NCI-H510A treated with DMSO at 0.1 percent for 48 hours (cell line): ENCODE data around the gene THUMPD3.
A peak's percentile ranks its signal among the peaks of the same experiment; 100 is the strongest.

Experiments
- DNase-seq: peaks from one replicate; lab custom pipeline; 2025; lab: John Stamatoyannopoulos, UW

THUMPD3 gene

DNA sequence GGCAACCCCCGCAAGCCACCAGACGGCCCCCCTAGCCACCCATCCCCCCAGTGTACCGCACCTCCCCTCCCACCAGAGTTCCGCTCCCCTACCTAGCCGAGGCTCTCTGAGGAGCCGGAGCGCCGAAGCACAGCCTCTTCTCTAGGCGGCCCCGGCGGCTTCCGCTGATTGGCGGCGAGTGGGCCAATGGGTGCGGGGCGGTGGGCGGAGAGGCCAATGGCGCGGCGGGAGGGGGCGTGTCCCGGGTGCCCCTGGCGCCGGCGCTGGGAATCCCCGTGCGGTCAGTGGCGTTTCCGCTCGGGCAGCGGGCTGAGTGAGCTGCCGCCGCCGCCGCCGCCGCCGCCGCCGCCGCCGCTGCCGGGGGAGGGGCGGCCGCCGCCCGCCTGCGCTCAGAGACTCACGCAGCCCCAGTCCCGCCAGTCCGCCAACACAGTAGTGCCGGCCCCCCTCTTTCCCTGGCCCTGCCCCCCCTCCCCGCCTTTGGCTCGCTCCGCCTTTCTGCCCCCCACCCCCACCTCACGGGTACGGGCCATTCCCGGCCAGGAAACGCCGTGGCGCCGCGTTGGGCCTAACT is 34.6 kb downstream of the THUMPD3 start, which contains the start of gene SETD5:
Gene SETD5 (plus strand): TSS at position 284 of the 574 bp plus-strand sequence. CDS start 31,324 bp downstream, outside the sequence.
- DNase-seq, result peak; percentile 70

GRCh38 chr3:9397906-9398699 is 35.2 kb downstream of the THUMPD3 start:
- no peak for DNase-seq

DNA sequence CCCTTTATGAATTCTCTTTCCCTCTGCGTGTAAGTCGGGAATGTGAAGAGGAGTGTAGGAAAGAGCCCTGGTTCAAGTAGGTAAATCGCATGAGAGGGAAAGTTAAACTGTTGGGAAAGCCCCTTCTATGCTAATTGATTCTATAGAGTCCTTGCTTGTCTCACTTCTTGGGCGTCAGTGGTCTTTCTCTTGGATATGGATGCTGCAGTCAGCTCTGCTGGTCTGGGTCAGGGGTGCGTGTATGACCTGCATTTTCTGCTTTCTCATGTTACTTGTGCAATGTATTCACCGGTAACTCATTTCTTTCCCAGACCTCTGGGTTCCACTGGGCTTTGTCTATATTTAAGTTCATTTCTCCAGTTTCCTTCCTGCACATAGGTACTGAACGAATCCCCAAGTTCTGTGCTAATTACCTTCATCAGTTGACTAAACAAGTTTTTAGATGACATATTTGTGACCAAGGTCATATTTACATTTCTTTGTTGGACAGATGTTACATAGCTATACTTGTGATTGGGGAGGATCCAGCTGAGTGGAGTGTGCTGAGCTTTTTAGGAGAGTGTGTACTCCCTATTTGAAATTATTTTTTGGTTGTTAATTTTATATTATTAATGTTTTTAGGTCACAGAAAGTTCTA is 36.0 kb downstream of the THUMPD3 start:
- no peak for DNase-seq

- no peak for DNase-seq
Observed at GRCh38 chr3:9399337-9399703, 36.5 kb downstream of the THUMPD3 start.

DNA sequence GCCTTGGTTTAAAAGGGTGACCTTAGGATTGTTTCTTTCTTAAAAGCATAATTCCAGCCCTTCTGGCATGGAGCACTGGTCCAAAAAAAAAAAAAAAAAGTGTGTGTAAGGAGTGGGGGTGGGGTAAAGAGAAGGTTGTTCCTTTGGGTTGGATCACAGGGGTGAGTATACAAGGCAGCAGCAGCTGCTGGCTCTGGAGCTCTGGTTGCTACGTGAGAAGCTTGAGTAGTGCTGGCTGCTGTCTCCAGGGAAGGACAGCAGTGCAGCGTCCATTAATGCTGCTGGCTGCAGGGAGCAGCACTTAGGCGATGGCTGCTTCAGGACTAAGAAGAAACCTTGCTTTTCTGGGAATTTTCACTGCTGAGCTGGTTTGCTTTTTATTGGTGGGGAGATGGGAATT is 36.9 kb downstream of the THUMPD3 start:
- peak; percentile 59 for DNase-seq

DNA sequence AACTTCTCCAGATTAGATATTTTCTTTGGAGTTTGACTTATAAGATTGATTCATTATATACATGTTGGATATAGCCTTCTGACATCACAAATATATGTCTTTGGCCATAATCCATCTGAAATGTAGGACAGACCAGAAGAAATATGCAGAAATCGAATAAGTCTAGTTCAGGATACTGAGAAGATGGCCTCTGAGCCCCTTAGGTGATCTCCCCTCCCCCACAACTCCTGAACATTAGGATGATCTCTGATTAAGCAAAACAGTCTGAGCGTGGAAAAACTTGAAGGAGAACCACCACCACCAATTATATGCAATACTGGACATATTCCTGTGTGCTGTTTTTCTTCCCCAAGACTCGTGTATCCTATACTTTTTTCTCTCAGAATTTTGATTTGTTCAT is 37.8 kb downstream of the THUMPD3 start:
- DNase-seq, result no peak

- peak; percentile 14 for DNase-seq
Observed at GRCh38 chr3:9401986-9402385, 39.1 kb downstream of the THUMPD3 start.

DNA sequence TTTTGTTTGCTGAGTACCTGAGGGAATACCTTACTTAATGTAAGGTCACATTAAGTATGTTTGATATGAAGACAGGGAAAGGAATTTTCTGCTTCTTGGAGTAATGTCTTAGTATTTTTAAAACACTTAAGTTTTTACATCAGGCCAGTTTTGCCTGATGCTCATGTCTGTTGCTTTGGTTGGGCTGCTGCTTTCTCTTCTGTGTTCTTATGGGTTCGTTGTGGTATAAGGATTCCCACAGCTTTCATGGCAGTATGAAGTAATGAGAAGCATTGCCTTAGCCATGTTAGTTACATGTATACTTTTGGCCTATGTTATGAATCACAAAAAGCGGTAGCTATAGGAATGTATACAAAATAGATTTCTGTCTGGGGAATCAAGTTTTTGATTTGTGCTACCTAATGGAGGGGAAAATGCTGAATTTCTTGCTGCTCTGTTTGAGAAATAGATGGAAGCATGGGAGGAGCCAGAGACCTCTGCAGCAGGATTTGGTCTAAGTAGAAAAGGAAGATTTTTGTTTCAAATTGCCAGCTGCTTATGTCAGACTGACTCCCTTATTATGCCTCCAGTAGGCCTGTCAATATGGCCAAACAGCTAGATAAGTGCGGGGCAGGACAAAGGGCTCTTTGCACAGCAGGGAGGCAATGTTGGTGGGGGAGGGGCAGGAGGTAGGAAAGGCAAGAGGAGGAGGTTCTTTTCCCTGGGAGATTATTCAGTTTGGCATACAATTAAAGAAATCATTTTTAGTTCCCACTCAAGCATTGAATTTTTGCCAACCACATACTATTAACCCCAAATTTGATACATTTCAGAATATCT is 39.8 kb downstream of the THUMPD3 start:
- DNase-seq, result peak; percentile 58

DNA sequence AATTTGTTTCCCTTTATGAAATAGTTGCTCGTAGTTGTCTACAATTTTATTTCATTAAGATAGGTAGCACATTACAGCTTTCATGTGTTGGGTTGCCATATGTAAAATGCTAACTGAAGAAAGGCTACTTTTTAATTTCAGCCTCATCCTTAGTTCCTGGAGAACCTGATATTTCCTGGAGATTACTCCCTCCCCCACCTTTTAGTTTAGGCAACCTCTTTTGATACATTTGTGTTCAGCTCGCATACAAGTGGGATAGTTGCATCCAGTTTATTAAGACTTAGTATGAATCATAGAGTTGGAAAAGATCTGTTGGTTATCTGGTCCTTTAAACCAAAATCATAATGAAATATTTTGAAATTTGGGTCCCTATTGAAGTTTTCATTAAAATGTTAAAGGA is 40.6 kb downstream of the THUMPD3 start:
- no peak for DNase-seq

DNA sequence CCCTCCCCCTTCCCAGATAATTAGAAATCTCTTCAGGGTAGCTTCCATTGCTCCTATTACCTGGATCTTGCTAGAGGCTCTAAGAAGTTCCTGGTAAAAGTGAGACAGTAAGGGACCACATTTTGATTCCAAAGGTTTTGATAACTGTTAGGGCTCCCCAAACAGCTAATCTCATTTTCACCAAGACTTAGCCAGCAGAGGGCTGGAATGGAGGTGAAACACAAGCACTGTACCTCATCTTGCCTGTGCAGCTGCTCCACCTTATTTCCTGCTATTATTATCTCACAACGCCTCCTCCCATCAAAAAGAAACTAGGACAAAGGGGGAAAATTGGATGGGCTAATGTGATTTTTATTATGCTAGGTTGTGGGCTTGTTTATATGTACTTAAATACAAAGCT is 41.8 kb downstream of the THUMPD3 start:
- no peak for DNase-seq

- DNase-seq, result no peak
Observed at GRCh38 chr3:9405756-9406155, 42.9 kb downstream of the THUMPD3 start.

GRCh38 chr3:9406856-9407626 is 44.2 kb downstream of the THUMPD3 start:
- DNase-seq, result no peak

- no peak for DNase-seq
Observed at GRCh38 chr3:9408061-9408460, 45.2 kb downstream of the THUMPD3 start.

GRCh38 chr3:9408546-9408945 is 45.7 kb downstream of the THUMPD3 start:
- no peak for DNase-seq

DNA sequence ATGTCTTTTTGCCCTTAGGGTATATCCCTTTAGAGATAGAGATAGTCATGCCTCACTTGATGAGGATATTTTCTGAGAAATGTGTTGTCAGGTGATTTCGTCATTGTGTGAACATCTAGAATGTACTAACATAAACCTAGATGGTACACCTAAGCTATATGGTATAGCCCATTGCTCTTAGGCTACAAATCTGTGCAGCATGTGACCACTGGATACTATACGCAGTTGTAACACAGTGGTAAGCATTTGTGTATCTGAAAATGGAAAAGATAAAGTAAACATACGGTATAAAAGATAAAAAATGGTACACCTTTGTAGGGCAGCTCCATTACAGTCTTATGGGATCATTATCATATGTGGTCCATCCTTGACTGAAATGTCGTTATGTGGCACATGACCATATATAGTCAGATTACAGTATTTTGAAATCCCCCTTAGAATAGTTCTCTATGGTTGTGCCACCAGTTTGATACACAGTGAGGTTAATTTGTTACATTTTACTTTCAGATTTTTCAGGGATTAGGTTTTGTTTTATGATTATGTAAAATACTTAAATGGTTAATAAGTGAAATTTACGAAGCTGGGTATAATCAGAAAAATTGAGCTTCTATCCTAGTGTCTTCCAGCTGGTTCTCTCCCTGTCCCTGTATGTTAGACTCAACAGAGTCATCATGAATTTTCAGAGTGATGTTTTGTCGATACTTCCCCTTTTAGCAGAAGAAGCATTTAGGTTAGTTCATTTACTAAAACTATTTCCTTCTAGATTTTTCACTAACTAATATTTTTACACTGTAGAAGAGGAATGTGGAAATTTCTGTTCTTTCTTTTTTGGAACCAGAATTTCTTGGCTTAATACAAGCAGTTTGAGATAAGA is 47.4 kb downstream of the THUMPD3 start:
- no peak for DNase-seq

- DNase-seq, result no peak
Observed at GRCh38 chr3:9411302-9411701, 48.4 kb downstream of the THUMPD3 start.

GRCh38 chr3:9412293-9412692 is 49.4 kb downstream of the THUMPD3 start:
- no peak for DNase-seq

DNA sequence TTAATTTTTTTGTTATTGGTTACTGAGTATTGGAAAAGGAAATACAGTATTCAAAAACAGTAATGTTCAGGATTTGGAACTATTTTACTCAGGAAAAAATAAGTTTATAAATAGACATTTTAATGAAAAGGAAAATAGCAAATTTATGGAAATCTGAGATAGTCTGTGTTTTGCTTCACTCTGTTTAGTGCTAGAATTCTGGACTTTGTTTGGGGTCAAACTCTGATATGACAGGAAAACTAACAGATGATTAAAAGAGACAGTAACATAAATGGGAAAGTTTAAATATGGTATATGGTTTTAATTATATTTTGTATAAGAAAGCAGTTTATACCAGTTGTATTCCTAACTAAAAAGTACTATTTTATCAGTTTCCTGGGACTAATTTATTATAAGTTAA is 52.0 kb downstream of the THUMPD3 start:
- DNase-seq, result no peak

- no peak for DNase-seq
Observed at GRCh38 chr3:9415485-9416138, 52.8 kb downstream of the THUMPD3 start.

- DNase-seq, result no peak
Observed at GRCh38 chr3:9416139-9416780, 53.4 kb downstream of the THUMPD3 start.
